Endothelial cell of umbilical vein (primary cell): ENCODE measurements around the gene PDE4B. TPM values are rescaled to one million over a fixed set of nuclear protein-coding genes. Genes with fewer than 3 reads are reported as not detected.

Experiments
- BruUV-seq: library from RNA; stranded (reverse); fragments of 400-500 nt; replicated peaks from 2 replicates; lab custom pipeline; 2021; lab: Mats Ljungman, UMichigan
- CTCF ChIA-PET: fragments of 300-600, 350-600 bp; sonication (Branson Sonifier 250); formaldehyde crosslinking; loops from one replicate; lab custom pipeline; 2021; ENCODE audit warnings: antibody characterized with exemption, inconsistent platforms; lab: Charles Lee
- POLR2A ChIA-PET: fragments of 300-600, 350-600 bp; sonication (Branson Sonifier 250); formaldehyde crosslinking; loops from one replicate; lab custom pipeline; 2021; ENCODE audit warnings: antibody characterized with exemption, inconsistent platforms; lab: Charles Lee
- DNase-seq: peaks from one replicate; pipeline ENCODE4 v3.0.0-alpha.2; 2011; ENCODE audit warnings: low read depth, low spot score
- FAIRE-seq: peaks from 2 replicates; lab custom pipeline; 2011; peaks lifted over from hg19 to GRCh38; lab: Jason Lieb, UNC
- H2AFZ ChIP-seq: 2 replicates; pipeline ENCODE4 v1.6.0; 2012; ENCODE audit warnings: low read depth, low read length, control low read depth, inconsistent platforms
- H3K27ac ChIP-seq: 2 replicates; pipeline ENCODE4 v1.5.1; 2011; ENCODE audit warnings: low read depth, mild to moderate bottlenecking, control low read depth, low read length, moderate library complexity; ENCODE audit not compliant: insufficient read depth
- H3K27me3 ChIP-seq, 2 experiments: 2 replicates each; pipeline versions ENCODE4 v1.6.0 to v1.6.1; 2011; ENCODE audit warnings: low read length in 2 of 2, mixed read lengths in 1 of 2; ENCODE audit not compliant: control insufficient read depth in 2 of 2, insufficient read depth in 2 of 2
- H3K36me3 ChIP-seq, 2 experiments: 2 replicates in 1 of 2; 3 replicates in 1 of 2; pipeline ENCODE4 v1.5.1; 2011; ENCODE audit warnings: low read length in 2 of 2, mild to moderate bottlenecking in 1 of 2, moderate library complexity in 1 of 2; ENCODE audit not compliant: control insufficient read depth in 2 of 2, insufficient read depth in 2 of 2; ENCODE audit errors: extremely low read depth in 1 of 2
- H3K4me1 ChIP-seq: 3 replicates; pipeline ENCODE4 v1.5.1; 2011; ENCODE audit warnings: mild to moderate bottlenecking, low read length; ENCODE audit not compliant: control insufficient read depth, insufficient read depth; ENCODE audit errors: extremely low read depth
- H3K4me2 ChIP-seq: 2 replicates; pipeline ENCODE4 v1.6.1; 2011; ENCODE audit warnings: low read length, control low read depth, mixed read lengths; ENCODE audit not compliant: insufficient read depth
- H3K4me3 ChIP-seq, 3 experiments: fragments of 200-600 bp in 1 of 3; sonication (generic), shearing (Covaris generic) in 1 of 3; replicated peaks in 1 of 3; 2 replicates each; pipeline ENCODE4 v1.5.1; 2011 to 2016; ENCODE audit warnings: control low read depth in 3 of 3, low read length in 3 of 3, mild to moderate bottlenecking in 2 of 3, inconsistent platforms in 1 of 3, low read depth in 1 of 3, moderate library complexity in 1 of 3; ENCODE audit not compliant: insufficient read depth in 1 of 3
- H3K79me2 ChIP-seq: 2 replicates; pipeline ENCODE4 v1.6.0; 2012; ENCODE audit warnings: low read length, inconsistent platforms; ENCODE audit not compliant: control insufficient read depth, insufficient read depth
- H3K9ac ChIP-seq: replicated peaks from 2 replicates; pipeline ENCODE3; 2011; ENCODE audit warnings: low read length, control low read depth; ENCODE audit not compliant: insufficient read depth; ENCODE audit errors: extremely low read depth
- H3K9me1 ChIP-seq: replicated peaks from 3 replicates; pipeline ENCODE4 v1.6.0; 2011; ENCODE audit warnings: mild to moderate bottlenecking, low read length; ENCODE audit not compliant: control insufficient read depth, insufficient read depth; ENCODE audit errors: extremely low read depth
- H3K9me3 ChIP-seq: replicated peaks from 2 replicates; pipeline ENCODE4 v1.5.1; 2012; ENCODE audit warnings: low read length, inconsistent platforms; ENCODE audit not compliant: control insufficient read depth, insufficient read depth
- H4K20me1 ChIP-seq: replicated peaks from 2 replicates; pipeline ENCODE3; 2011; ENCODE audit warnings: mild to moderate bottlenecking, low read length; ENCODE audit not compliant: control insufficient read depth, insufficient read depth; ENCODE audit errors: extremely low read depth
- CTCF ChIP-seq, 2 donors: IDR thresholded peaks; 1 replicate in 1 of 2; 2 replicates in 1 of 2; pipeline ENCODE4 v1.5.1; 2011; ENCODE audit warnings: low read length in 2 of 2, mild to moderate bottlenecking in 2 of 2, moderate library complexity in 2 of 2, control low read depth in 1 of 2, inconsistent platforms in 1 of 2, low read depth in 1 of 2; ENCODE audit not compliant: insufficient read depth in 1 of 2; ENCODE audit errors: extremely low read depth in 1 of 2
- EZH2 ChIP-seq: IDR thresholded peaks from 2 replicates; pipeline ENCODE4 v1.6.1; 2012; ENCODE audit warnings: borderline replicate concordance, low read depth, mild to moderate bottlenecking, moderate library complexity, low read length, inconsistent platforms; ENCODE audit not compliant: severe bottlenecking
- FOS ChIP-seq: IDR thresholded peaks from 2 replicates; pipeline ENCODE4 v1.6.1; 2011; ENCODE audit warnings: mild to moderate bottlenecking, low read length, moderate library complexity, borderline replicate concordance; ENCODE audit not compliant: insufficient read depth
- GATA2 ChIP-seq: IDR thresholded peaks from 2 replicates; pipeline ENCODE4 v1.7.0; 2011; ENCODE audit warnings: low read depth, mild to moderate bottlenecking, moderate library complexity, mixed read lengths, low read length; ENCODE audit not compliant: insufficient read length, insufficient read depth
- JUN ChIP-seq: IDR thresholded peaks from 2 replicates; pipeline ENCODE4 v1.6.1; 2011; ENCODE audit warnings: borderline replicate concordance, low read depth; ENCODE audit not compliant: insufficient read length, insufficient read depth
- MAX ChIP-seq: IDR thresholded peaks from 2 replicates; pipeline ENCODE4 v1.6.1; 2011; ENCODE audit not compliant: insufficient read depth, insufficient read length
- MYC ChIP-seq: IDR thresholded peaks from one replicate; pipeline ENCODE4 v1.6.1; 2011; ENCODE audit warnings: mild to moderate bottlenecking, low read depth, low read length
- POLR2A ChIP-seq: IDR thresholded peaks from 2 replicates; pipeline ENCODE4 v1.6.1; 2012; ENCODE audit warnings: low read depth, mild to moderate bottlenecking, control low read depth, low read length
- POLR2AphosphoS5 ChIP-seq: IDR thresholded peaks from 2 replicates; pipeline ENCODE4 v1.6.1; 2012; ENCODE audit warnings: low read depth, mild to moderate bottlenecking, control low read depth, low read length, moderate library complexity; ENCODE audit not compliant: insufficient read depth
- dilution Hi-C: fragments of 300-500 bp; cut with MboI; formaldehyde crosslinking; loops from one replicate; pipeline ENCODE4 v1.15.0; 2019; ENCODE audit warnings: low sequenced_read_pairs; ENCODE audit not compliant: extremely low pct_ligation_motif_present
- intact Hi-C: fragments of 100-400 bp; cut with micrococcal nuclease; formaldehyde crosslinking; loops from one replicate; pipeline ENCODE4 v1.10.0; 2022
- polyA plus RNA-seq, 4 experiments: library from polyadenylated mRNA; depleted of rRNA in 3 of 4; stranded (reverse) in 3 of 4; unstranded in 1 of 4; fragments of >200 nt; gene quantifications; 2 replicates each; pipeline versions ENCODE4 v1.2.1 to v1.2.3, GENCODE V29; 2011 to 2012; ENCODE audit warnings: missing spikeins in 1 of 4
- total RNA-seq: library from RNA; stranded (reverse); gene quantifications from 2 replicates; pipeline ENCODE4 v1.2.3, GENCODE V29; 2021

PDE4B gene
- total and polyA plus RNA-seq, 2 donors (not counting 3 experiments of a cell fraction or from before 2014, with no cell fraction given) = 63.5 to 69.8 TPM

GRCh38 chr1:66035616-66036245 is 243.0 kb downstream of the PDE4B start:
- ChIA-PET POLR2A (no interaction called here), CTCF (no interaction called here)
- H3K27ac ChIP-seq = no peak overlapping the region
- H3K4me3 ChIP-seq = no peak overlapping the region
- intact Hi-C loops (loop anchor here (5.0 kb wide), 1 partner anchor 87 kb away; no protein-coding TSS in a partner anchor), dilution Hi-C loops (no loop called here)
- FAIRE-seq (no peak), DNase-seq (no peak)
- BruUV-seq = no TSS peak
- no peak overlapping the region for H3K9ac ChIP-seq
- H3K27me3 ChIP-seq = no peaks in the 10 kb centered on the region
- TF ChIP-seq MAX (no peak), POLR2A (no peak), JUN (no peak), FOS (no peak), GATA2 (no peak), EZH2 (no peak), POLR2AphosphoS5 (no peak), CTCF (IDR thresholded peaks at IDR 0.05; ENCODE audit: extremely low read depth in 1 of 2, insufficient read depth in 1 of 2, low read depth in 1 of 2, low read length in 2 of 2) (no peak), MYC (no peak)
- no peaks in the 10 kb centered on the region for H3K9me1 ChIP-seq
- H3K9me3 ChIP-seq = no peaks in the 10 kb centered on the region
- no peaks in the 10 kb centered on the region for H3K79me2 ChIP-seq
- H4K20me1 ChIP-seq = no peaks in the 10 kb centered on the region
- no peaks in the 10 kb centered on the region for H3K4me1 ChIP-seq
- no peak overlapping the region for H2AFZ ChIP-seq
- no peak overlapping the region for H3K4me2 ChIP-seq
- no peaks in the 10 kb centered on the region for H3K36me3 ChIP-seq
